Right forelimb (tissue), 1 donor: ENCODE measurements around the gene SLC25A46.
A peak's percentile ranks its signal among the peaks of the same experiment; 100 is the strongest.
"Not testable (repeated sequence)": the region's sequence is repeated elsewhere in the genome, so short reads cannot be mapped to it uniquely, and the experiment has no call there.

Experiments used
- DNase-seq: peaks from one replicate; pipeline ENCODE4 v3.0.0-alpha.2; 2018

SLC25A46 gene

DNA sequence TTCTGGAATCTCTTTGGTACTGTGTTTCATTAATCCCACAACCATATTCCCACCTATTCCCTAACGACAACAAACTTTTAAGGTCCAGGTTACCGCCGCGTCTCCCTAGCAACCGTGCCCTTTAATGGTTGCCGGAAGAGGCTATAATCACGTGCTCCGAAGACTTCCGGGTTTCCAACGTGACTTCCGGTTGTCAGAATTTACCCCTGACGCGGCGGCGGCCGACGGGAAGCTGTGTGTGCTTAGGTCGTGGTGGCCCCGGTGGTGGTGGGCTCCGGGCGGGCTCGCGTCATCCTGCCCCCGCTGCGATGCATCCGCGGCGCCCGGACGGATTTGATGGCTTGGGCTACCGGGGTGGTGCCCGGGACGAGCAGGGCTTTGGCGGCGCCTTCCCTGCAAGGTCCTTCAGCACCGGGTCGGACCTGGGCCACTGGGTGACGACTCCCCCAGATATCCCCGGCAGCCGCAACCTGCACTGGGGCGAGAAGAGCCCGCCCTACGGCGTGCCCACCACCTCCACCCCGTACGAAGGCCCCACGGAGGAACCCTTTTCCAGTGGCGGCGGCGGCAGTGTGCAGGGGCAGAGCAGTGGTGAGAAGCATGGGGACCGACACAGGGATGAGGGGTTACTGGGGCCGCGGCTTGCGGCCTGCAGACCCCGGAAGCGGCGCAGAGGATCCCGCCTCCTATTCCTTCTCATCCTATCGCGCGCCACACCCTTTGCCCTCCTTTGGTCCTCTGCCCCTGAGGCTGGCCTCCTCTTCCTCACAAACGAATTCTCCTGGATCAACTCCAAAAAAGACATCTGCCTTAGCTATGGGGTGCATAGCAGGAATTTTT, at the start of gene SLC25A46:
Gene SLC25A46 (plus strand): TSS at position 196 of the 840 bp plus-strand sequence. CDS start 113 bp downstream, at position 309.
- peak; percentile 93 for DNase-seq

- not testable (repeated sequence) for DNase-seq
Observed at GRCh38 chr5:110690587-110690986, 48.2 kb upstream of the SLC25A46 start.

DNA sequence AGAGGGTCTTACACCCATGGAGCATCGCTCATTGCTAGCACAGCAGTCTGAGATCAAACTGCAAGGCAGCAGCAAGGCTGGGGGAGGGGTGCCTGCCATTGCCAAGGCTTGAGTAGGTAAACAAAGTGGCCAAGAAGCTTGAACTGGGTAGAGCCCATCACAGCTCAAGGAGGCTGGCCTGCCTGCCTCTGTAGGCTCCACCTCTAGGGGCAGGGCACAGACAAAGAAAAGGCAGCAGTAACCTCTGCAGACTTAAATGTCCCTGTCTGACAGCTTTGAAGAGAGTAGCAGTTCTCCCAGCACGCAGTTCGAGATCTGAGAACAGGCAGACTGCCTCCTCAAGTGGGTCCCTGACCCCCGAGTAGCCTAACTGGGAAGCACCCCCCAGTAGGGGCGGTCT, 46.1 kb upstream of the SLC25A46 start:
- DNase-seq = not testable (repeated sequence)

DNA sequence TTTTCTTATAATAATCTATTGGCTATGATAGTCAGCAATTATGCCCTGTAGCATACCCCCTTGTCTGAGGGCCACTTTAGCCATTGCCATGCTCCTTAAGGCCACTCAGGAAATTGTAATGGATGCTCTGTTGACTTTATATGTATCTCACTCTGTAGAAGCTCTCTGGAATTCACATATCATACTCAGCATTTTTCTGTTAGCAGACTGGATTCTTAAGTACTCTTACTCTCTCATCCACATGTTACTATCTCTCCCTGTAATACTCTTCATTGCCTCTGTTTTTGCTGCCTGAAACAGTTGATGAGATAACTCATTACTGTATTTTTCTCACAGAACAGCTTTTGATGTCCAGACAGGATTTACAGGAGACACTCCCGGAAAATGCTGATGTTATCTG, 36.5 kb upstream of the SLC25A46 start:
- no peak for DNase-seq

- DNase-seq = no peak
Observed at GRCh38 chr5:110702704-110703103, 36.1 kb upstream of the SLC25A46 start.

- DNase-seq = no peak
Observed at GRCh38 chr5:110703481-110703880, 35.3 kb upstream of the SLC25A46 start.

- DNase-seq = no peak
Observed at GRCh38 chr5:110705349-110705748, 33.5 kb upstream of the SLC25A46 start.

DNA sequence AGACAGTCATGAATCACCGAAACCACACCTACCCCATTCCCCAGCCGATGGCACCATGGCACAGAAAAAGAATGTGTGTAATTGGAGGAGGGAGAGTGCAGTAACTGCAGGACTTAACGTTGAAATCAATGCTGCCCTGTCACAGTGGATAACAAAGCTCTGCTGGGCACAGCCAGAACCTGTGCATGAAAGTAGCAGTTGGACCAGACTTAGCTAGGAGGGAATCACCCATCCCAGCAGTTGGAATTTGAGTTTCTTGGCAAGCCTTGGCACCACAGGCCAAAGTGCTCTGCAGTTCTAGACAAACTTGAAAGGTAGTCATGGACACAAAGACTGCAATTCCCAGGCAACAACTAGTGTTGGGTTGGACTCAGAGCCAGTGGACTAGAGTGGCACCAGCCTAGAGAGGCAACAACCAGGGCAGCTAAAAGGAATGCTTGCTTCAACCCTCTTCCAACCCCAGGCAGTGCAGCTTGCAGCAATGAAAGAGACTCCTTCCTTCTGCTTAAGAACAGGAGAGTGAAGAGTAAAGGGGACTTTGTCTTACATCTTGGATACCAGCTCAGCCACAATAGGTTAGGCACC, 31.5 kb upstream of the SLC25A46 start:
- DNase-seq = no peak

- no peak for DNase-seq
Observed at GRCh38 chr5:110716247-110717245, 22.3 kb upstream of the SLC25A46 start.

- no peak for DNase-seq
Observed at GRCh38 chr5:110718311-110718710, 20.5 kb upstream of the SLC25A46 start.

DNA sequence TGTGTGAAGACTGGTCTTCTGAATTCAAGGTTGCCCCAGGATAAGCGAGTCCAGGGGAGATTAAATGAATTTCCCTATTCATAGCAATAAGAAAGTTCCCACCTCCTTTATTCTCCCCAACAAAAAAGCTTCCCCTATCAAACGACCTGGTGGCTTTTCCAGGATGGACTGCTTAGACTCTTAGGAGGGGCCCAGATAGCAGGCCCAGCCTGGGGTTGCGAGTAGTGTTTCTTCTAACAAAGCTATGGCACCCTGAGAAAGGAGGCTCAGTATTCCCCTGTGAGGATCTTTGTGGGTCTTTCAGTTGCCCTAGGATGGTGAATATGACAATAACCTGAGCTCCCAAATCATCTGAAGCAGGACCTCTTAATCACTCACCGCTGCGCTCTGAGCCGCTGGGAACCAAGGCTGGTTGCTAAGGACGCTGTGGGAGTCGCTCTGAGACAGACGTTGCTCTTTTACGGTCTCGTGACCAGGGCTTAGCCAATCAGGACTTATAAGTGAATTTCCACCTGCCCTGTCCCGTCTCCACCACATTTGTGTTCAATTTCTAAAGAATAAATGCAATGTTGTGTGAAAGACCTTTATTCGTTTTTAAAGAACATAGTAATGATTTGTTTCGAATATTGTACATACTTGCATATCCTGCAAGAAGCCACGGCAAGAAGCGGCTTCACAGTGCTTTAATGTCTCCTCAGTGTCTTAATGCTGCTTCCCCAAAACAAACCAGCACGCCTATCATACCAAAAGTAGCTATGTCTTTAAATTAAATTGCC, 12.4 kb upstream of the SLC25A46 start, which contains the start of gene TMEM232:
Gene TMEM232 (minus strand): TSS at position 423 of the 776 bp plus-strand sequence. CDS start 59,319 bp downstream, outside the sequence.
- DNase-seq = peak; percentile 63

DNA sequence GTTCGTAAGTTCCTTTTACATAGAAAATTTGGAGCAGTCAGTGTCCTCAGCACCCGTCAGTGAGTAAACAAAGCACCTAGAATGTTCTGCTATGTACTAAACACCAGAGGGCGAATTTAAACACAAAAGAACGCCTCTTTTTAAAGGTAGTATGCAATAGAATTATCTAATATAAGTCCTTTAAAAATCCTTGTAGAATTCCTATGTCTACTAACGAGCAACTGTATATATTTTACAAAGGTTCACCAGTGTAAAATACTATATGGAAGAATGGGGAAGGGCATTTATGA, 11.8 kb upstream of the SLC25A46 start:
- no peak for DNase-seq

DNA sequence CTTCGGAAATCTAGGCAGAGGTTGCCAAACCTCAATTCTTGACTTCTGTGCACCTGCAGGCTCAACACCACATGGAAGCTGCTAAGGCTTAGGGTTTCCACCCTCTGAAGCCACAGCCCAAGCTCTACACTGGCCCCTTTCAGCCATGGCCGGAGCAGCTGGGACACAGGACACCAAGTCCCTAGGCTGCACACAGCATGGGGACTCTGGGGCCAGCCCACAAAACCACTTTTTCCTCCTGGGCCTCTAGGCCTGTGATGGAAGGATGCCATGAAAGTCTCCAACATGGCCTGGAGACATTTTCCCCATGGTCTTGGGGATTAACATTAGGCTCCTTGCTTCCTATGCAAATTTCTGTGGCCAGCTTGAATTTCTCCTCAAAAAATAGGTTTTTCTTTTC, 7.3 kb upstream of the SLC25A46 start:
- not testable (repeated sequence) for DNase-seq

DNA sequence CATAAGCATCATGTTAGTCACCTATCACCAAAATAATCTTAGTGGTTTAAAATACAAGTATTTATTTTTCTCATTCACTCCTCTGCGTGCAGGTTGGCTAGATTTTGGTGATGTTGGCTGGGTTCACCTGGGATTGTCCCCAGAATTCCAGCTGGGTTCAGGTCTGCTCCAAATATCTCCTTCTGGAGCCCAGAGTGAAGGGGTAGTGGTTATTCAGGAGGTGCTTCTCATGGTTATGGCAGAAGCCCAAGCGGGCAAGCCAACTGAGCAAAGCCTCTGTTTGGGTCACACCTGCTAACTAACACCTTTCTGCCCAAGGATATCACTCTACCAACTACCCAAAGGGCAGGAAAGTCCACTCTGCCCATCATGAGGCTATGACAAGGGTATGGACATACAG, 4.7 kb upstream of the SLC25A46 start:
- no peak for DNase-seq

GRCh38 chr5:110735556-110735955, 3.3 kb upstream of the SLC25A46 start:
- DNase-seq = no peak

DNA sequence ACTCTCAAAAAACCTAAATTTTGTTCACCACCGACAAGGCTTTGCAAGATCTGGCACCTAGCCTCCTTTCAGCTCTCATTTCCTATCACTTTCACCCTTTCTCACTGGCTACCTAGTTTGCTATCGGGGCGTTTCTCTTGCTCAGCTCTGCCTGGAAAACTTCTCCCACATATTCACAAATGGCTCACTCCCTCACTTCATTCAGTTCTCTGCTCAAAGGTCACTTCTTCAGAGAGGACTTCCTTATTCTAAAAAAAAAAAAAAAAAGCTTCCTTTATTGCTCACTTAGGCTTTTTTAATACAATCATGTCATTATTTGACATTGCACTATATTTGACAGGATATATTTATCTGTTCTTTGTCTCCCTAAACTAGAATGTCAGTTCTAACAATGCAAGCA, 2.1 kb upstream of the SLC25A46 start:
- DNase-seq = no peak

GRCh38 chr5:110738503-110738811, 350 bp upstream of the SLC25A46 start:
- DNase-seq = no peak

DNA sequence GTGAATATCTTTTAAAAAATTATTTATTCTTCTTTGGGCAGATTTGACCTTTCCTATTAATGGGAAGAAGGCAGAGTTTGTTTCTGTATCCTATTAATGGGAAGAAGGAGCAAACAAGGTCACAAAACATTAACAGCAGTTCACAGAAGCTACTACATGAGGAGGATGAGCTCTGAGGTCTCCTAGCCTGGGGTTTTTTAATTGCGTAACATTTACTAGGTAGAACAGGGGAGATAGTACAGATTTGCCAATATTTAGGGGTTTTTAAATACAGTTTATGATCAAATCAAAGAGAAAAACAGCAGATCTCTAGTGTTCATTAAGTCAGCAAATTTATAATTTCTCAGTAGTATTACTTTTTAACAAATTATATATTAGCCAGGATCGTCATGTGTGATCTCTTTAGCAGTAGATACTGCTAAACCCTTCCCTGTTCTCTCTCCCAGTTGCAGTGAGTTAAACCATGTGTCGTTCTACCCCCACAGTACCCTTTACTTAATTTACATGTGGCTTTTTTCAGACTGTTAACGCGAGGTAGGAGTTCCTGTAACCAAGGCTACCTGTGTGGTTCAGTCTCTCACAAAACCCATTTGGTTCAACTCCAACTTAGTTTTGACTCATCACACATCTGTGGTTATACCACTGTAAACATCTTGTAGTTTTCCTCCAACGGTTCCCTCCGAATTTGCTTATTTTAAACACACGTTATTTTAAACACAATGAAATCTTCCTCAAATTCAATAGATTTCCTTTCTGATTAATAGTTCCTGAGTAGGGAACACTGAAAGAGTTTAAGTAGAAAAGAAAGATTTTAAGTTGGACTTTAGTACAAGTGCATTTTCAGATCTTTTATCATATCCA, 13.3 kb downstream of the SLC25A46 start:
- no peak for DNase-seq

GRCh38 chr5:110752953-110753352, 14.1 kb downstream of the SLC25A46 start:
- no peak for DNase-seq

GRCh38 chr5:110753600-110753999, 14.8 kb downstream of the SLC25A46 start:
- DNase-seq = no peak

GRCh38 chr5:110754181-110754580, 15.4 kb downstream of the SLC25A46 start:
- no peak for DNase-seq
